22Rv1 (cell line): Measurements from ENCODE around the gene SARS2.

Experiments
- ZFX ChIP-seq: fragments of 450-650 bp; IDR thresholded peaks from 2 replicates; pipeline ENCODE4 v1.6.1; 2017; ENCODE audit warnings: antibody characterized with exemption, borderline replicate concordance
- TF ChIP-seq, protein P1 (sequence below): fragments of 450-650 bp; IDR thresholded peaks from 2 replicates; pipeline ENCODE4 v1.5.1; 2017; ENCODE audit warnings: mild to moderate bottlenecking

GRCh38 chr19:38931521-38931793 lies 894 bp upstream of the SARS2 start:
- TF ChIP-seq, protein P1, sequence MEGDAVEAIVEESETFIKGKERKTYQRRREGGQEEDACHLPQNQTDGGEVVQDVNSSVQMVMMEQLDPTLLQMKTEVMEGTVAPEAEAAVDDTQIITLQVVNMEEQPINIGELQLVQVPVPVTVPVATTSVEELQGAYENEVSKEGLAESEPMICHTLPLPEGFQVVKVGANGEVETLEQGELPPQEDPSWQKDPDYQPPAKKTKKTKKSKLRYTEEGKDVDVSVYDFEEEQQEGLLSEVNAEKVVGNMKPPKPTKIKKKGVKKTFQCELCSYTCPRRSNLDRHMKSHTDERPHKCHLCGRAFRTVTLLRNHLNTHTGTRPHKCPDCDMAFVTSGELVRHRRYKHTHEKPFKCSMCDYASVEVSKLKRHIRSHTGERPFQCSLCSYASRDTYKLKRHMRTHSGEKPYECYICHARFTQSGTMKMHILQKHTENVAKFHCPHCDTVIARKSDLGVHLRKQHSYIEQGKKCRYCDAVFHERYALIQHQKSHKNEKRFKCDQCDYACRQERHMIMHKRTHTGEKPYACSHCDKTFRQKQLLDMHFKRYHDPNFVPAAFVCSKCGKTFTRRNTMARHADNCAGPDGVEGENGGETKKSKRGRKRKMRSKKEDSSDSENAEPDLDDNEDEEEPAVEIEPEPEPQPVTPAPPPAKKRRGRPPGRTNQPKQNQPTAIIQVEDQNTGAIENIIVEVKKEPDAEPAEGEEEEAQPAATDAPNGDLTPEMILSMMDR, result no peak
- TF ChIP-seq ZFX, result no peak
